Mesothelial cell of epicardium (in vitro differentiated cells): ENCODE measurements around the gene LHX1. TPM values are rescaled to one million over a fixed set of nuclear protein-coding genes. Genes with fewer than 3 reads are reported as not detected.

Source experiments
- DNase-seq, 2 experiments: peaks; one replicate each; pipeline ENCODE4 v3.0.0; 2021; ENCODE audit warnings: low spot score in 2 of 2; ENCODE audit not compliant: unreplicated experiment in 2 of 2
- H3K27ac Mint-ChIP-seq: 2 replicates; pipeline ENCODE4 v1.8.0; 2021; ENCODE audit warnings: mixed read lengths
- H3K27me3 Mint-ChIP-seq: 2 replicates; pipeline ENCODE4 v1.8.0; 2021; ENCODE audit warnings: low read depth, mixed read lengths
- H3K36me3 Mint-ChIP-seq: 2 replicates; pipeline ENCODE4 v1.8.0; 2021; ENCODE audit warnings: mixed read lengths
- H3K4me1 Mint-ChIP-seq: 2 replicates; pipeline ENCODE4 v1.8.0; 2021; ENCODE audit warnings: mixed read lengths
- H3K4me3 Mint-ChIP-seq: 2 replicates; pipeline ENCODE4 v1.8.0; 2021; ENCODE audit warnings: mild to moderate bottlenecking, moderate library complexity, mixed read lengths
- H3K9me3 Mint-ChIP-seq: 2 replicates; pipeline ENCODE4 v1.8.0; 2021; ENCODE audit warnings: mixed read lengths
- CTCF ChIP-seq: fragments of 200-600 bp; sonication (generic); IDR thresholded peaks from one replicate; pipeline ENCODE4 v1.5.0; 2021; ENCODE audit warnings: antibody characterized with exemption; ENCODE audit not compliant: unreplicated experiment
- total RNA-seq: library from RNA; stranded (reverse); gene quantifications from 3 replicates; pipeline ENCODE4 v1.2.1, GENCODE V29; 2021

LHX1 gene
- total RNA-seq, 1 donor from 2014 or later = not detected

GRCh38 chr17:36975922-36976515 is 38.7 kb downstream of the LHX1 start:
- no peak overlapping the region for H3K27ac Mint-ChIP-seq
- H3K4me1 Mint-ChIP-seq = peaks cover 65% of the 10 kb centered on the region
- DNase-seq = no peak

GRCh38 chr17:36977066-36977465 is 39.8 kb downstream of the LHX1 start:
- DNase-seq = no peak
- H3K27me3 Mint-ChIP-seq = no peaks in the 10 kb centered on the region
- H3K4me1 Mint-ChIP-seq = peaks cover 60% of the 10 kb centered on the region
- peaks cover 1% of the 10 kb centered on the region for H3K36me3 Mint-ChIP-seq
- H3K27ac Mint-ChIP-seq = no peak overlapping the region
- no peak overlapping the region for H3K4me3 Mint-ChIP-seq
- no peaks in the 10 kb centered on the region for H3K9me3 Mint-ChIP-seq
- TF ChIP-seq CTCF = no peak

More at GRCh38 chr17:36975922-36976515, 38.7 kb downstream of the LHX1 start:
- Mint-ChIP-seq H3K36me3 (peaks cover 1% of the 10 kb centered on the region), H3K9me3 (no peaks in the 10 kb centered on the region), H3K27me3 (no peaks in the 10 kb centered on the region), H3K4me3 (no peak overlapping the region)
- TF ChIP-seq CTCF = no peak

GRCh38 chr17:36977568-36977967 is 40.3 kb downstream of the LHX1 start:
- no peaks in the 10 kb centered on the region for H3K9me3 Mint-ChIP-seq
- no peak for TF ChIP-seq CTCF
- H3K4me3 Mint-ChIP-seq = no peak overlapping the region
- DNase-seq = no peak
- H3K36me3 Mint-ChIP-seq = peaks cover 1% of the 10 kb centered on the region
- no peak overlapping the region for H3K27ac Mint-ChIP-seq
- no peaks in the 10 kb centered on the region for H3K27me3 Mint-ChIP-seq
- peaks cover 55% of the 10 kb centered on the region for H3K4me1 Mint-ChIP-seq

- H3K27me3 Mint-ChIP-seq = no peaks in the 10 kb centered on the region
- no peak for DNase-seq
- peaks cover 2% of the 10 kb centered on the region for H3K36me3 Mint-ChIP-seq
- peaks cover 45% of the 10 kb centered on the region for H3K4me1 Mint-ChIP-seq
- H3K27ac Mint-ChIP-seq = peak overlapping the region; percentile 47
- TF ChIP-seq CTCF = no peak
- H3K9me3 Mint-ChIP-seq = no peaks in the 10 kb centered on the region
- no peak overlapping the region for H3K4me3 Mint-ChIP-seq
These were observed 41.7 kb downstream of the LHX1 start for GRCh38 chr17:36978810-36979564.

GRCh38 chr17:36979565-36979941 is 42.3 kb downstream of the LHX1 start:
- peaks cover 6% of the 10 kb centered on the region for H3K36me3 Mint-ChIP-seq
- no peaks in the 10 kb centered on the region for H3K27me3 Mint-ChIP-seq
- DNase-seq = no peak
- TF ChIP-seq CTCF = no peak
- no peaks in the 10 kb centered on the region for H3K9me3 Mint-ChIP-seq
- H3K4me3 Mint-ChIP-seq = no peak overlapping the region
- H3K4me1 Mint-ChIP-seq = peaks cover 45% of the 10 kb centered on the region
- H3K27ac Mint-ChIP-seq = peak overlapping the region; percentile 47
